Sigmoid colon (tissue), 7 donors: ENCODE data around the gene DAAM2. TPM values are rescaled to one million over a fixed set of nuclear protein-coding genes. Genes with fewer than 3 reads are reported as not detected.
A peak's percentile ranks its signal among the peaks of the same experiment; 100 is the strongest.

ENCODE experiments used
- DNase-seq: peaks from one replicate; pipeline ENCODE4 v3.0.0-alpha.2; 2019
- H3K27ac ChIP-seq, 4 donors: fragments of 200-600 bp; sonication (generic); one replicate each; pipeline ENCODE4 v1.5.1; 2016 to 2019; ENCODE audit warnings: mild to moderate bottlenecking in 1 of 4
- H3K27me3 ChIP-seq, 3 donors: fragments of 200-600 bp; sonication (generic); one replicate each; pipeline ENCODE4 v1.5.1; 2019; ENCODE audit warnings: mild to moderate bottlenecking in 1 of 3
- H3K36me3 ChIP-seq, 4 donors: fragments of 200-600 bp; sonication (generic); one replicate each; pipeline ENCODE4 v1.5.1; 2016 to 2019
- H3K4me1 ChIP-seq, 4 donors: fragments of 200-600 bp; sonication (generic); one replicate each; pipeline ENCODE4 v1.5.1; 2017 to 2019
- H3K4me3 ChIP-seq, 4 donors: fragments of 200-600 bp; sonication (generic); one replicate each; pipeline ENCODE4 v1.5.1; 2017 to 2019; ENCODE audit warnings: mild to moderate bottlenecking in 2 of 4, moderate library complexity in 1 of 4
- H3K9me3 ChIP-seq, 4 donors: fragments of 200-600 bp in 3 of 4; sonication (generic) in 3 of 4; one replicate each; pipeline versions ENCODE4 v1.5.1 to v1.6.1; 2013 to 2019
- CTCF ChIP-seq, 4 experiments: fragments of 450-650 bp in 3 of 4; fragments of 200-600 bp in 1 of 4; IDR thresholded peaks; one replicate each; pipeline ENCODE4 v1.5.1; 2016 to 2019; ENCODE audit warnings: antibody characterized with exemption in 4 of 4, mild to moderate bottlenecking in 3 of 4, moderate library complexity in 2 of 4
- EP300 ChIP-seq, 4 donors: sonication (generic); formaldehyde crosslinking; IDR thresholded peaks; one replicate each; pipeline ENCODE4 v1.6.1; 2017; ENCODE audit warnings: antibody characterized with exemption in 4 of 4
- POLR2A ChIP-seq, 2 donors: fragments of 450-650 bp; IDR thresholded peaks; one replicate each; pipeline ENCODE4 v1.6.1; 2016; ENCODE audit warnings: antibody characterized with exemption in 2 of 2, mild to moderate bottlenecking in 2 of 2, moderate library complexity in 2 of 2
- POLR2AphosphoS5 ChIP-seq, 4 donors: sonication (generic); formaldehyde crosslinking; IDR thresholded peaks; one replicate each; pipeline ENCODE4 v1.6.1; 2017; ENCODE audit warnings: antibody characterized with exemption in 4 of 4
- WGBS, 2 donors: extraction: QIAGEN DNeasy Blood & Tissue Kit; methylation state at CpG; one replicate each; pipeline ENCODE4 v1.1.7; 2013; 5-methylcytosine and 5-hydroxymethylcytosine counted together
- intact Hi-C: fragments of 100-400 bp; cut with DNase I; formaldehyde crosslinking; loops from one replicate; pipeline ENCODE4 v1.15.1; 2023
- polyA plus RNA-seq, 3 donors: library from polyadenylated mRNA; stranded (reverse); fragments of 200-250 nt; gene quantifications; one replicate each; pipeline ENCODE4 v1.2.3, GENCODE V29; 2013
- total RNA-seq, 4 donors: library from RNA; depleted of rRNA; stranded (reverse); fragments of >200 nt; gene quantifications; one replicate each; pipeline ENCODE4 v1.1.0, GENCODE V29; 2016
- donor health status: healthy with polysubstance abuse.
- donor health status: Bipolar disorder and iron deficiency.
- donor health status: healthy.

The DAAM2 gene
- total and polyA plus RNA-seq, 7 donors: 4.2 to 53.2 (median 23.2) TPM

- DNase-seq: no peak
- intact Hi-C loops: no loop called here
- WGBS, 2 donors: 91 to 95% methylated on average over 4 of the region's 4 CpGs
Observed at GRCh38 chr6:39898625-39899024, 106.4 kb downstream of the DAAM2 start.

GRCh38 chr6:39899554-39900295, 107.5 kb downstream of the DAAM2 start:
- intact Hi-C loops: no loop called here
- 90 to 92% methylated on average over 10 of the region's 10 CpGs for WGBS, 2 donors
- Histone ChIP-seq H3K9me3 (no peaks in the 10 kb centered on the region), H3K36me3 (peaks cover 11 to 78% (median 28%) of the 10 kb centered on the region in 4 donors), H3K27ac (peak overlapping the region in 1 of 4 donors; percentile 23), H3K4me3 (no peak overlapping the region), H3K4me1 (no peaks in the 10 kb centered on the region), H3K27me3 (no peaks in the 10 kb centered on the region)
- TF ChIP-seq POLR2A (IDR thresholded peaks at IDR 0.05) (no peak), POLR2AphosphoS5 (IDR thresholded peaks at IDR 0.05) (no peak), CTCF (IDR thresholded peaks at IDR 0.05) (no peak), EP300 (IDR thresholded peaks at IDR 0.05) (no peak)
- peak; percentile 50 for DNase-seq

More at GRCh38 chr6:39898625-39899024, 106.4 kb downstream of the DAAM2 start:
- Histone ChIP-seq H3K4me3 (no peak overlapping the region), H3K4me1 (no peaks in the 10 kb centered on the region), H3K9me3 (no peaks in the 10 kb centered on the region), H3K27ac (no peak overlapping the region), H3K36me3 (peaks cover 8 to 75% (median 28%) of the 10 kb centered on the region in 4 donors), H3K27me3 (no peaks in the 10 kb centered on the region)
- TF ChIP-seq EP300 (IDR thresholded peaks at IDR 0.05) (no peak), POLR2A (IDR thresholded peaks at IDR 0.05) (no peak), POLR2AphosphoS5 (IDR thresholded peaks at IDR 0.05) (no peak), CTCF (IDR thresholded peaks at IDR 0.05) (no peak)

- no peaks in the 10 kb centered on the region for H3K9me3 ChIP-seq
- no peak overlapping the region for H3K4me3 ChIP-seq
- peak; percentile 56 for DNase-seq
- H3K27ac ChIP-seq: peak overlapping the region in 1 of 4 donors; percentile 29
- no peaks in the 10 kb centered on the region for H3K27me3 ChIP-seq
- intact Hi-C loops: no loop called here
- H3K36me3 ChIP-seq: peaks cover 16 to 88% (median 29%) of the 10 kb centered on the region in 4 donors
- no peaks in the 10 kb centered on the region for H3K4me1 ChIP-seq
- 91 to 94% methylated on average over 10 of the region's 10 CpGs for WGBS, 2 donors
- TF ChIP-seq EP300 (IDR thresholded peaks at IDR 0.05) (no peak), POLR2AphosphoS5 (IDR thresholded peaks at IDR 0.05) (no peak)
Observed at GRCh38 chr6:39901116-39901655, 109.0 kb downstream of the DAAM2 start.

- 58 to 75% methylated on average over 19 of the region's 19 CpGs for WGBS, 2 donors
- Histone ChIP-seq H3K27ac (peak overlapping the region in 1 of 4 donors; percentile 29), H3K4me3 (no peak overlapping the region), H3K4me1 (no peaks in the 10 kb centered on the region), H3K9me3 (no peaks in the 10 kb centered on the region), H3K36me3 (peaks cover 15 to 88% (median 26%) of the 10 kb centered on the region in 4 donors), H3K27me3 (no peaks in the 10 kb centered on the region)
- intact Hi-C loops: no loop called here
- no peak for TF ChIP-seq EP300 (IDR thresholded peaks at IDR 0.05)
- TF ChIP-seq CTCF (IDR thresholded peaks at IDR 0.05): no peak
- TF ChIP-seq POLR2A (IDR thresholded peaks at IDR 0.05): no peak
- no peak for TF ChIP-seq POLR2AphosphoS5 (IDR thresholded peaks at IDR 0.05)
- peak; percentile 61 for DNase-seq
Observed at GRCh38 chr6:39901670-39902069, 109.5 kb downstream of the DAAM2 start.

GRCh38 chr6:39902136-39902535, 110.0 kb downstream of the DAAM2 start:
- DNase-seq: no peak
- intact Hi-C loops: no loop called here
- Histone ChIP-seq H3K27ac (no peak overlapping the region), H3K4me3 (no peak overlapping the region), H3K4me1 (no peaks in the 10 kb centered on the region), H3K27me3 (no peaks in the 10 kb centered on the region), H3K36me3 (peaks cover 12 to 84% (median 24%) of the 10 kb centered on the region in 4 donors), H3K9me3 (no peaks in the 10 kb centered on the region)
- WGBS, 2 donors: 89 to 94% methylated on average over 2 of the region's 2 CpGs
- no peak for TF ChIP-seq POLR2AphosphoS5 (IDR thresholded peaks at IDR 0.05)
- TF ChIP-seq POLR2A (IDR thresholded peaks at IDR 0.05): no peak
- no peak for TF ChIP-seq CTCF (IDR thresholded peaks at IDR 0.05)
- no peak for TF ChIP-seq EP300 (IDR thresholded peaks at IDR 0.05)
